SK-N-MC (cell line): ENCODE measurements around the gene SCAMP4.

Experiments
- EZH2 ChIP-seq: fragments of 200-600 bp; sonication (generic); IDR thresholded peaks from one replicate; pipeline ENCODE4 v1.6.1; 2017; ENCODE audit warnings: antibody characterized with exemption
- POLR2AphosphoS5 ChIP-seq: IDR thresholded peaks from 2 replicates; pipeline ENCODE4 v1.6.1; 2012; ENCODE audit warnings: mild to moderate bottlenecking, low read depth, low read length, borderline replicate concordance

DNA sequence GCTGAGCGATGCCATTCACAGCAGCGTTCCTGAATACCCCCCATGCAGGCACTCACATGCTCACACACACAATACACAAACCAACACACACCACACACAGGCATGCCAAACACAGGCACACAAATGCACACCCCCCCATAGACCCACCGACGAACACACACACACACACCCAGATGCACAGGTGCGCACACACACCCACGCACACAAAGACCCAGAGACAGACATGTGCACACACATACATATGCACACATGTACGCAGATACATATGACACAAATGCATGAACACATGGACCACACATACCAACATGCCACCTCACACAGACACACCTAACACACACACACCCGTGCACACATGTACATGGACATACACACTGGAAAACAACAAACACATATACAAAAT, 28.7 kb downstream of the SCAMP4 start:
- TF ChIP-seq EZH2 (no peak), POLR2AphosphoS5 (no peak)
